GM18868 (cell line): Measurements from ENCODE around the gene CD79A.

Experiments
- ATAC-seq: cut with Tn5 transposase; IDR thresholded peaks from one replicate; pipeline ENCODE4 v1.9.1; 2021; ENCODE audit warnings: mild to moderate bottlenecking, moderate library complexity; ENCODE audit not compliant: unreplicated experiment

Gene CD79A

GRCh38 chr19:41883463-41883820 lies 6.4 kb downstream of the CD79A start:
- ATAC-seq = no peak

- peak; percentile 82 for ATAC-seq
These were observed 7.0 kb downstream of the CD79A start for GRCh38 chr19:41883821-41884733.

- ATAC-seq = no peak
These were observed 10.0 kb downstream of the CD79A start for GRCh38 chr19:41886761-41887710.

- ATAC-seq = no peak
These were observed 10.8 kb downstream of the CD79A start for GRCh38 chr19:41887711-41888382.

GRCh38 chr19:41888926-41889325 lies 11.8 kb downstream of the CD79A start:
- no peak for ATAC-seq

GRCh38 chr19:41889896-41890295 lies 12.8 kb downstream of the CD79A start:
- ATAC-seq = no peak

GRCh38 chr19:41890936-41891335 lies 13.9 kb downstream of the CD79A start:
- no peak for ATAC-seq

GRCh38 chr19:41892173-41892902 lies 15.3 kb downstream of the CD79A start:
- ATAC-seq = no peak

GRCh38 chr19:41893899-41894298 lies 16.8 kb downstream of the CD79A start:
- no peak for ATAC-seq

- no peak for ATAC-seq
These were observed 17.3 kb downstream of the CD79A start for GRCh38 chr19:41894350-41894749.

GRCh38 chr19:41895745-41896580 lies 18.9 kb downstream of the CD79A start:
- no peak for ATAC-seq

GRCh38 chr19:41896581-41896942 lies 19.5 kb downstream of the CD79A start:
- ATAC-seq = no peak

GRCh38 chr19:41897181-41897580 lies 20.1 kb downstream of the CD79A start:
- ATAC-seq = no peak

GRCh38 chr19:41897820-41898219 lies 20.7 kb downstream of the CD79A start:
- ATAC-seq = no peak

GRCh38 chr19:41898235-41898634 lies 21.2 kb downstream of the CD79A start:
- ATAC-seq = no peak

GRCh38 chr19:41901707-41902360 lies 24.8 kb downstream of the CD79A start:
- ATAC-seq = no peak

GRCh38 chr19:41902594-41902993 lies 25.5 kb downstream of the CD79A start:
- ATAC-seq = no peak

- no peak for ATAC-seq
These were observed 26.3 kb downstream of the CD79A start for GRCh38 chr19:41903193-41903953.
